ENCODE data around the gene STK33.

Gene STK33

GRCh38 chr11:8603696-8604077 is 9.7 kb upstream of the STK33 start:
- no peak for DNase-seq (ENCODE audit: low read depth in 2 of 2)

GRCh38 chr11:8601376-8602133 is 7.5 kb upstream of the STK33 start:
- DNase-seq (ENCODE audit: low read depth in 2 of 2) = no peak

DNA sequence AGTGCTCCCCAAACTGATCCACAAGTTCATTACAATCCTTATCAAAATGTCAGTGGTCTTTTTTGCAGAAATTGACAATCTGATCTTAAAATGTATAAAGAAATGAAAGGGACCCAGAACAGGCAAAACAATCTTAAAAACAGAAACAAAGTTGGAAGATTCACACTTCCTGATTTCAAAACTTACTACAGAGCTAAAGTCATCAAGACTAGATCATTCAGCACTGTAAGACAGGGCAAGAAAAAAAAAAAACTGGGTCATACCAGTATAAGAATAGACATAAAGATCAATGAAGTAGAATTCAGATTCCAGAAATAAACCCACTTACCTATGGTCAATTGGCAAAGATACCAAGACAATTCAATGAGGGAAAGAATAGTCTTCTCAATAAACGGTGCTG is 4.5 kb upstream of the STK33 start:
- DNase-seq (ENCODE audit: low read depth in 2 of 2) = no peak

GRCh38 chr11:8597182-8597581 is 3.2 kb upstream of the STK33 start:
- no peak for DNase-seq (ENCODE audit: low read depth in 2 of 2)

GRCh38 chr11:8596504-8597046 is 2.5 kb upstream of the STK33 start:
- no peak for DNase-seq (ENCODE audit: low read depth in 2 of 2)

- DNase-seq (ENCODE audit: low read depth in 2 of 2) = no peak
Measured at GRCh38 chr11:8593455-8593854, 573 bp downstream of the STK33 start.

DNA sequence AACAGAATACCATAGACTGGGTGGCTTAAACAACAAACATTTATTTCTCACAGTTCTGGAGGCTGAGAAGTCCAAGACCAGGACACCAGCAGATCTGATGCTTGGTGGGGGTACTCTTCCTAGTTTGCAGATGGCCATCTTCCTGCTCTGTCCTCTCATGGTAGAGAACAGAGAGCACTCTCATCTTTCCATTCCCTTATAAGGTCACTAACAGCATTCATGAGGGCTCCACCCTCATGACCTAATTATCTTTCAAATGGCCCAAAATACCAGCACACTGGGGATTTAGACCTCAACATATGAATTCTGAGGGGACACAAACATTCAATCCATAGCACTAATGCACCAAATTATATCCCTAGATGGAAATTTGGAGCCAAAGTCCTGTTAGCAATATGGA is 6.1 kb downstream of the STK33 start:
- DNase-seq (ENCODE audit: low read depth in 2 of 2) = no peak

GRCh38 chr11:8586805-8587204 is 7.2 kb downstream of the STK33 start:
- no peak for DNase-seq (ENCODE audit: low read depth in 2 of 2)

DNA sequence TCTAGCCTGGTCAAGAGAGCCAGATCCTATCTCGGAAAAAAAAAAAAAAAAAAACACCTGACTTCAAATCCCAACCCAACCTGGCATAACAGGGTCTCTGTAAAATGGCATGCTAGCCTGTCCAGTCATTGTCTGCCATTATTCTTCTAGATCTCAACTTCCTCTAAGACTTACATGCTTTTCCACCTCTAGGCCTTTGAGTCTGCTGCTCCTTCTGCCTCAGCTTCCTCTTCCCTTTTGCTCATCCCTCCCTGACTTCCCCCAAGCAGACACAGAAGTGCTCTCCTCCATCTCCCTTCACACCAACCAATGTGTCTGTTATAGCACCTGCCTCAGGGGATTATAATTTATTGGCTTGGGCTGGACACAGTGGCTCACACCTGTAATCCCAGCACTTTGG is 7.8 kb downstream of the STK33 start:
- DNase-seq (ENCODE audit: low read depth in 2 of 2) = no peak

- DNase-seq (ENCODE audit: low read depth in 2 of 2) = no peak
Measured at GRCh38 chr11:8584511-8584910, 9.5 kb downstream of the STK33 start.

DNA sequence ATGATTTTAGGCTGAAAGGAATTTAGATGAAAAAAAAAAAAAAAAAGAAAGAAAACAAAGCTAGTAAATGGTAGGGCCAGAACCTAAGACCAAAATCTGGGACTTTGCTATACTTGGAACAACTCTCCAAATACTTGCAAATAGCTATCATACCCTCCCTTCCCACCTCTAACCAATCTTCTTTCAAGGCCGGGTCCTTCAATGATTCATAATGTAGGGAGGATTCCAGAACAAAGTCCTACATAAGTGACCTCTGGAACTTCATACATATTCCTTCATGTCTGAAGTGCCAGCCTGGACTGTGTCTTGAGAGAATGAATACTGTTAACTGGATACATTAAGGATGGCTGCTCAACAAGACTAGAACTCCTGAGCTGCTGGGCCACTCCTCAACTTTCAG is 9.9 kb downstream of the STK33 start:
- no peak for DNase-seq (ENCODE audit: low read depth in 2 of 2)

DNA sequence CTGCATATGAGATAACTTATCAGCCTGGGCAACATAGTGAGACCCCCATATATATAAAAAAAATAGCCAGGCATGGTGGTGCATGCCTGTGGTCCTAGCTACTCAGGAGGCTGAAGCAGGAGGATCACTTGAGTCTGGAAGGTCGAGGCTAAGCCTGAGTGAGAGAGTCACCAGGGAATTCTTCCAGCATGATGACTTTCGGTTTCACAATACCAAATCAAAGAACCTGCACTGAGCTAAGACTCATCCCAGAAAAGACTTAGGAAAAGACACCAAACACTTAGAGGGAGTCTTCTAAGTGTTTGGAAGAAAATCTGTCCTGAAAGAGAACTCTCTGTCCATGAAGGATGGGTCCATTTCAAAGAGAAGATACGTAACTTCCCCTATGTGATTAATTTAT is 12.7 kb downstream of the STK33 start:
- no peak for DNase-seq (ENCODE audit: low read depth in 2 of 2)

DNA sequence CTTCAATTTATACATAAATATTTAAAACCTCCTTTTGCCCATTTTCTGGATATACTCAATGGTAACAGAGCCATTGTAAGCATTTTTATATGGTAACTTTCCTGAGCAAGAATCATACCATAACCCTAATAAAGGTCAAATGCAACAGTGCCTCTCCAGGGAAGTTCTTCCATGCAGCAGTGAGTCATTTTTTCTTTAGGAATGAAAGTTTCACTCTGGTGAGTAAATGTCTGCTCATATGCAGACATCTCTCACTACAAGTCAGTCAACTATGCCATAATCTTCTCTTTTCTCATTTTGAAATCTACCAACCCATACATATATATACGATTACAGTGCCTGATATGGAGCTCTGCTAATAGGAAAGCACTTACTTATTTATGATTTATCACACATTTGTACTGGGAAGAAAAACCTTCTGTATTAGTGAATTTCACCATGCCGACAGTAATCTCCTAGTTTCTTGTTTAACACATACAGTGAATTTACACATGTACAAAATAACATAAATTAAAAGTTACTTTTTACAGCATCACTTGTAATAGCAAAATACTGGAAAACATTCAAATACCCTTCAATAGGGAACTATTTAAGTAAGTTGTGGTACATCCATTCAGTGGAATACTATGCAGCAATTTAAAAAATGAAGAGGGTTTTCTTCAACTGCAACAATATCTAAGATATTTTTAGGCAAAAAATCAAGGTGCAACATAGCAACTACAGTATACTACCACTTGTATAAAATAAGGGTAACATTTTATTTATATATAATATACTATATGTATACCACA is 16.0 kb downstream of the STK33 start:
- DNase-seq (ENCODE audit: low read depth in 2 of 2) = no peak

- no peak for DNase-seq (ENCODE audit: low read depth in 2 of 2)
Measured at GRCh38 chr11:8574798-8575197, 19.2 kb downstream of the STK33 start.

DNA sequence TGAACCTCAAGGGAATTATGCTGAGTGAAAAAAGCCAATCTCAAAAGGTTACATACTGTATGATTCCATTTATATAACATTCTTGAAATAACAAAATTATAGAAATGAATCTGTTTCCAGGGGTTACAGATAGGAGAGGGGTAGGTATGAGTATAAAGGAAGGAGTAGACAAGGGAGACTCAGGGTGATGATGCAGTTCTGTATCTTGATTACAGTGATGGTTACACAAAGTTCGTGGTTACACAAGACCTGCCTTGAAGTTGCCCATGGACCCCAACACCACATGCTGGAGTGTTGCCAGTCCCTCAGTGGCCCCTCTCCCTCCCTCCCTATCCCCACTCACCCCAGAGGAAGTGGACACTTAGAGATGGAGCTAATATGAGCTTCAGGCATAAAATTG is 20.3 kb downstream of the STK33 start:
- DNase-seq (ENCODE audit: low read depth in 2 of 2) = no peak

- DNase-seq (ENCODE audit: low read depth in 2 of 2) = no peak
Measured at GRCh38 chr11:8567602-8568198, 26.3 kb downstream of the STK33 start.

DNA sequence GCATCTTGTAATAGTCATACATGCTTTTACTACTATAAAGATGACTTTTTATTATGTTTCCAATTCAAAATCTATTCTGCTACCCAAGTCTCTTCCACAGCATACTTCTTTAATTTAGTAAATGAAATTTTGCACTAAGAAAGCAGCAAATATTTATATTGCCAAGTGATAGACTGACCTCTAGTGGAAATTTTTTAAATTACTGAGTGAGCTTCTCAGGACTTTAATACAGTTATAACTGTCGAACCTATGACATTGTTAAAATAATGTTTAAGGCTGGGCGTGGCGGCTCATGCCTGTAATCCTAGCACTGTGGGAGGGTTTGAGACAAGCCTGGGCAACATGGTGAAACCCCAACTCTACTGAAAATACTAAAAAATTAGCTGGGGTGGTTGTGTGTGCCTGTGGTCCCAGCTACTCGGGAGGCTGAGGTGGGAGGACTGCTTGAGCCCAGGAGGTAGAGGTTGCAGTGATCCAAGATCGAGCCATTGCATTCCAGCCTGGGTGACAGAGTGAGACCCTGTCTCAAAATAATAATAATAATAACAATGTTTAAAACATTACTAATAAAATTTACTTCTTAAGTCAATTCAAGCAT is 27.3 kb downstream of the STK33 start:
- DNase-seq (ENCODE audit: low read depth in 2 of 2) = no peak

GRCh38 chr11:8564526-8564925 is 29.5 kb downstream of the STK33 start:
- DNase-seq (ENCODE audit: low read depth in 2 of 2) = no peak

- no peak for DNase-seq (ENCODE audit: low read depth in 2 of 2)
Measured at GRCh38 chr11:8561461-8561860, 32.6 kb downstream of the STK33 start.

GRCh38 chr11:8558436-8558835 is 35.6 kb downstream of the STK33 start:
- DNase-seq (ENCODE audit: low read depth in 2 of 2) = no peak

DNA sequence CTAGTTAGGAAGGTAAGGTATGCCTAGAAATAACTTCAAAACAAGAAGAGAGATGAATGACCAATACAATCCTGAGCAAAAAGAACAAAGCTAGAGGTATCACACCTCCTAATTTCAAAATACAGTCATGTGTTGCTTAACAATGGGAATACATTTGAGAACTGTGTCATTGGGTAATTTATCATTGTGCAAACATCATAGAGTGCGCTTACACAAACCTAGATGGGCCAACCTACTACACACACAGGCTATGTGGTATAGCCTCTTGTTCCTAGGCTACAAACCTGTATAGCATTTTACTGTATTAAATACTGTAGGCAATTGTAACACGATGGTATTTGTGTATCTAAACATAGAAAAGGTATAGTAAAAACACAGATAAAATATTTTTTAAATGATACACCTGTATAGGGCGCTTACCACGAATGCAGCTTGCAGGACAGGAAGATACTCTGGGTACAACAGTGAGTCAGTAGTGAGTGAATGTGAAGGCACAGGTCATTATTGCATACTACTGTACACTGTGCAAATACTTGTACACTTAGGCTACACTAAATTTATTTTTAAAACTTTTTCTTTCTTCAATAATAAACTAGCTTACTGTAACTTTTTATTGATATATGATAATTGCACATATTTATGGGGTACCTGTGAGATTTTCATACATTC is 48.2 kb downstream of the STK33 start:
- no peak for DNase-seq (ENCODE audit: low read depth in 2 of 2)

DNA sequence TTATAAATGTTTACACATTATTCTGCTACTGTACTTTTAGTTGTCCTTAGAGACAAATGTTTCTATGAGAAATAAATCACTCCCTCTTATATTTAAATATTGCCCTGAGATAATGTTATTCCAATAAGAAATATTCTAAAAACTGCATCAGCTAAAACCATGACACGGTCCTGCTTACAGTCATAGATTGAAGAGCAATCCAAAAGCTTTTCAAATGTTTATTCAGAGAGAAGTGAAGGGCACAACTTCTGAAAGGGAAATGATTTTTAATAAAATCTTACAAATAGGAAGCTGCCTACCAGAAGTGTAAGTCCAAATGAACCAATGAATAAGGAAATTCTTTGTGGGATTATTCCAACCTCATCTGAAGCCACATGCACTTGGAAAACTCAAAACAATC is 49.2 kb downstream of the STK33 start:
- no peak for DNase-seq (ENCODE audit: low read depth in 2 of 2)
